Glomerular visceral epithelial cell (primary cell): ENCODE measurements around the gene SRCIN1.

Source experiments
- DNase-seq: peaks from one replicate; pipeline ENCODE4 v3.0.0-alpha.2; 2016; ENCODE audit errors: extremely low spot score

Gene SRCIN1

GRCh38 chr17:38600906-38601305, 4.8 kb downstream of the SRCIN1 start:
- no peak for DNase-seq

- DNase-seq = no peak
Observed at GRCh38 chr17:38600416-38600815, 5.3 kb downstream of the SRCIN1 start.

GRCh38 chr17:38599398-38599856, 6.3 kb downstream of the SRCIN1 start:
- no peak for DNase-seq

GRCh38 chr17:38598995-38599394, 6.8 kb downstream of the SRCIN1 start:
- DNase-seq = no peak

- DNase-seq = peak; percentile 79
Observed at GRCh38 chr17:38598536-38598935, 7.2 kb downstream of the SRCIN1 start.

- no peak for DNase-seq
Observed at GRCh38 chr17:38597375-38597774, 8.4 kb downstream of the SRCIN1 start.

- DNase-seq = no peak
Observed at GRCh38 chr17:38596651-38597050, 9.1 kb downstream of the SRCIN1 start.

- DNase-seq = no peak
Observed at GRCh38 chr17:38595892-38596291, 9.9 kb downstream of the SRCIN1 start.

GRCh38 chr17:38594152-38594551, 11.6 kb downstream of the SRCIN1 start:
- DNase-seq = no peak

GRCh38 chr17:38592487-38592886, 13.3 kb downstream of the SRCIN1 start:
- no peak for DNase-seq

GRCh38 chr17:38591759-38592241, 14.0 kb downstream of the SRCIN1 start:
- peak; percentile 80 for DNase-seq

GRCh38 chr17:38590988-38591758, 14.6 kb downstream of the SRCIN1 start:
- DNase-seq = peak; percentile 47

GRCh38 chr17:38589462-38590114, 16.2 kb downstream of the SRCIN1 start:
- DNase-seq = no peak

- no peak for DNase-seq
Observed at GRCh38 chr17:38588788-38589174, 17.0 kb downstream of the SRCIN1 start.

GRCh38 chr17:38587947-38588787, 17.6 kb downstream of the SRCIN1 start:
- no peak for DNase-seq

- DNase-seq = no peak
Observed at GRCh38 chr17:38587203-38587602, 18.5 kb downstream of the SRCIN1 start.

- no peak for DNase-seq
Observed at GRCh38 chr17:38586788-38587187, 19.0 kb downstream of the SRCIN1 start.

- no peak for DNase-seq
Observed at GRCh38 chr17:38585918-38586529, 19.7 kb downstream of the SRCIN1 start.

GRCh38 chr17:38585056-38585917, 20.5 kb downstream of the SRCIN1 start:
- no peak for DNase-seq

- peak; percentile 68 for DNase-seq
Observed at GRCh38 chr17:38584350-38584925, 21.3 kb downstream of the SRCIN1 start.
